Endodermal cell (in vitro differentiated cells): ENCODE measurements around the gene PGM5. TPM values are rescaled to one million over a fixed set of nuclear protein-coding genes. Genes with fewer than 3 reads are reported as not detected.

Experiments used
- DNase-seq: peaks from one replicate; pipeline ENCODE4 v3.0.0-alpha.2; 2017
- H3K27ac ChIP-seq: 2 replicates; pipeline ENCODE4 v1.5.1; 2013; ENCODE audit warnings: mild to moderate bottlenecking, low read depth, low read length, moderate library complexity
- H3K27me3 ChIP-seq: 2 replicates; pipeline ENCODE4 v1.6.1; 2013; ENCODE audit warnings: mild to moderate bottlenecking, low read length, moderate library complexity; ENCODE audit not compliant: insufficient read depth, control insufficient read depth, poor library complexity, severe bottlenecking
- H3K36me3 ChIP-seq: 2 replicates; pipeline ENCODE4 v1.7.0; 2013; ENCODE audit warnings: mild to moderate bottlenecking, low read length, moderate library complexity; ENCODE audit not compliant: control insufficient read depth, insufficient read depth
- H3K4me1 ChIP-seq: one replicate; pipeline ENCODE4 v1.7.0; 2013; ENCODE audit warnings: low read length; ENCODE audit not compliant: control insufficient read depth, insufficient read depth
- H3K4me3 ChIP-seq: 2 replicates; pipeline ENCODE4 v1.5.1; 2013; ENCODE audit warnings: mild to moderate bottlenecking, low read length, moderate library complexity
- H3K9ac ChIP-seq: 2 replicates; pipeline ENCODE4 v1.6.1; 2013; ENCODE audit warnings: mild to moderate bottlenecking, low read length, moderate library complexity; ENCODE audit not compliant: poor library complexity, severe bottlenecking; ENCODE audit errors: extremely low read depth
- H3K9me3 ChIP-seq: 2 replicates; pipeline ENCODE4 v1.6.1; 2013; ENCODE audit warnings: mild to moderate bottlenecking, low read length, moderate library complexity; ENCODE audit not compliant: control insufficient read depth
- H3K27ac Mint-ChIP-seq: 2 replicates; pipeline ENCODE4 v1.8.0; 2020; ENCODE audit warnings: mixed read lengths
- H3K27me3 Mint-ChIP-seq: 2 replicates; pipeline ENCODE4 v1.8.0; 2021; ENCODE audit warnings: mild to moderate bottlenecking, mixed read lengths; ENCODE audit not compliant: insufficient read depth
- H3K36me3 Mint-ChIP-seq: 2 replicates; pipeline ENCODE4 v1.8.0; 2020; ENCODE audit warnings: low read depth, mixed read lengths
- H3K4me1 Mint-ChIP-seq: 2 replicates; pipeline ENCODE4 v1.8.0; 2020; ENCODE audit warnings: mixed read lengths
- H3K4me3 Mint-ChIP-seq: 2 replicates; pipeline ENCODE4 v1.8.0; 2020; ENCODE audit warnings: mild to moderate bottlenecking, moderate library complexity, mixed read lengths
- H3K9me3 Mint-ChIP-seq: 2 replicates; pipeline ENCODE4 v1.8.0; 2020; ENCODE audit warnings: mild to moderate bottlenecking, mixed read lengths
- WGBS, 2 experiments: methylation state at CpG; one replicate each; pipeline versions ENCODE4 v1.1.5 to v1.1.7; 2013; ENCODE audit warnings: missing lambda C conversion rate in 2 of 2, mixed read lengths in 1 of 2; ENCODE audit not compliant: insufficient coverage in 1 of 2, insufficient read length in 1 of 2; 5-methylcytosine and 5-hydroxymethylcytosine counted together
- total RNA-seq, 2 donors: library from RNA; stranded (reverse); fragmentation: NEBNext Ultra II Directional in 1 of 2; extraction: Animal tissue kit (Norgen Biotek cat#: 25700) in 1 of 2; gene quantifications; 2 replicates in 1 of 2; 3 replicates in 1 of 2; pipeline ENCODE4 v1.2.1, GENCODE V29; 2021
- TF ChIP-seq, protein P1 (sequence below): fragments of 200-600 bp; sonication (generic); conservative IDR thresholded peaks from 2 replicates; pipeline ENCODE4 v1.5.0; 2021; ENCODE audit warnings: antibody characterized with exemption, mild to moderate bottlenecking

Gene PGM5
- total RNA-seq, 2 donors from 2014 or later, result 0.33 to 0.64 TPM

DNA sequence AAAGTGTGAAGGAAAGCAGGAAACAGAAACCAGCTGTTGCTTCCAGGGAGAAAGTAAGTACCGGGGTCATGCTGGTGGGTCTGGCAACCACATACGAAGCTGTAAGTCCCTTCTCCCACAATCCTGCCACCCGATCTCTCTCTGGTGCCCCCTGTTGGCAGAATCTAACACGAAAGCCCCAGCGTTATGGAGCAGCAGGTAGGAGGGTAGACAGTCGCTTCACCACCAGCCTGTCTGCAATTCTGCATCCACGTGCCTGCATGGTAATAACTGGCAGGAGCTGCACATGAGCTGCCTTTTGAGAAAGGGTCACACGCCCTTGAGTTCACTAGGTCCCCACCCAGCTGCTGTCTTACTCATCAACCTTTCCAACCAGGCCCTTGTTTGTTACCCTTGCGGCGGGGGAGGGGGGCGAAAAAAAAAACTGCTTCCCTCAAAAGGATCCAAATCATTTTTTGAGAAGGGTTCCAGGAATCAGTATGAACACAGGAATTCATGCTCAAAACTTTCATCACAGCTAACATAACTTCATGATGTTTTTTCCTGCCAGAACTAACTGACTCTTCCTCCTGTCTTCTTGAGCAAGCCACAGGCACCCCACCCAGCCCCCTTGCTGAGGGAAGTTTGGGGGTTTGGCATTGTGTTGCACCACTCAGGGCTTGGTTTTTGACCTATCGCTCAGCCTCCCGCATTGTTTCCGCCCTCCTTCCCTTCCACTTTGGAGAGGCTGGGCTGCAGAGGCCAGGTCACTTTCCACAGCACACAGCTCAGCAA, 203.8 kb downstream of the PGM5 start:
- 63 to 69% methylated on average over 11 to 14 of the region's 14 CpGs for WGBS, 2 experiments
- TF ChIP-seq, protein P1, sequence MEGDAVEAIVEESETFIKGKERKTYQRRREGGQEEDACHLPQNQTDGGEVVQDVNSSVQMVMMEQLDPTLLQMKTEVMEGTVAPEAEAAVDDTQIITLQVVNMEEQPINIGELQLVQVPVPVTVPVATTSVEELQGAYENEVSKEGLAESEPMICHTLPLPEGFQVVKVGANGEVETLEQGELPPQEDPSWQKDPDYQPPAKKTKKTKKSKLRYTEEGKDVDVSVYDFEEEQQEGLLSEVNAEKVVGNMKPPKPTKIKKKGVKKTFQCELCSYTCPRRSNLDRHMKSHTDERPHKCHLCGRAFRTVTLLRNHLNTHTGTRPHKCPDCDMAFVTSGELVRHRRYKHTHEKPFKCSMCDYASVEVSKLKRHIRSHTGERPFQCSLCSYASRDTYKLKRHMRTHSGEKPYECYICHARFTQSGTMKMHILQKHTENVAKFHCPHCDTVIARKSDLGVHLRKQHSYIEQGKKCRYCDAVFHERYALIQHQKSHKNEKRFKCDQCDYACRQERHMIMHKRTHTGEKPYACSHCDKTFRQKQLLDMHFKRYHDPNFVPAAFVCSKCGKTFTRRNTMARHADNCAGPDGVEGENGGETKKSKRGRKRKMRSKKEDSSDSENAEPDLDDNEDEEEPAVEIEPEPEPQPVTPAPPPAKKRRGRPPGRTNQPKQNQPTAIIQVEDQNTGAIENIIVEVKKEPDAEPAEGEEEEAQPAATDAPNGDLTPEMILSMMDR, result peak; percentile 86
- peaks cover 15% of the 10 kb centered on the region for H3K4me1 Mint-ChIP-seq
- H3K27ac Mint-ChIP-seq, result no peak overlapping the region
- H3K4me3 Mint-ChIP-seq, result no peak overlapping the region
- peak; percentile 96 for DNase-seq
- Histone ChIP-seq H3K9me3 (no peaks in the 10 kb centered on the region), H3K27ac (no peak overlapping the region), H3K36me3 (no peaks in the 10 kb centered on the region), H3K4me3 (no peak overlapping the region), H3K9ac (no peak overlapping the region), H3K27me3 (peaks cover 36% of the 10 kb centered on the region), H3K4me1 (no peaks in the 10 kb centered on the region)
- peaks cover 94% of the 10 kb centered on the region for H3K27me3 Mint-ChIP-seq
- H3K9me3 Mint-ChIP-seq, result no peaks in the 10 kb centered on the region
- no peaks in the 10 kb centered on the region for H3K36me3 Mint-ChIP-seq

DNA sequence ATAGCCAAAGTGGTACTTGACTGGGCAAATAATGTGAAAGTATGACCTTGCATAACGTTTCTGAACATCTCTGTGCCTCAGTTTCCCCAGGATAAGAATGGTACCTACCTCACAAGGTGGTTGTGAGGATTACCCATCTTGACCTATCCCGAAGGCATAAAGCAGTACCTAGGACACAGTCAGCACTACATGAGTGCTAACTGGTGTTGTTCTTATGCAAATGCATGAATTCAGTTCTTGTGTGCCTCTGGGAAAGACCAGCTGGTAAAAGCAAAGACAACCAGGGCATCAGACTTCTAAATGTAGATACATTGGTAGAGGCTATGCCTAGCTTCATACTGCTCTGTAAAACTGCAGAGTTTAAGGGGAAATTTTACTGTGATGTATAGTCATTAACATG, 206.1 kb downstream of the PGM5 start:
- H3K4me1 ChIP-seq, result no peaks in the 10 kb centered on the region
- DNase-seq, result peak; percentile 58
- H3K4me1 Mint-ChIP-seq, result peaks cover 15% of the 10 kb centered on the region
- no peak overlapping the region for H3K27ac ChIP-seq
- H3K27ac Mint-ChIP-seq, result no peak overlapping the region
- peaks cover 43% of the 10 kb centered on the region for H3K27me3 ChIP-seq
- TF ChIP-seq, protein P1, result no peak
- no peak overlapping the region for H3K4me3 Mint-ChIP-seq
- no peaks in the 10 kb centered on the region for H3K36me3 ChIP-seq
- no peak overlapping the region for H3K9ac ChIP-seq
- peaks cover 97% of the 10 kb centered on the region for H3K27me3 Mint-ChIP-seq
- WGBS, 2 experiments, result 38 to 53% methylated on average over 2 of the region's 2 CpGs
- no peaks in the 10 kb centered on the region for H3K36me3 Mint-ChIP-seq
- H3K9me3 Mint-ChIP-seq, result no peaks in the 10 kb centered on the region
- H3K4me3 ChIP-seq, result no peak overlapping the region
- H3K9me3 ChIP-seq, result no peaks in the 10 kb centered on the region

DNA sequence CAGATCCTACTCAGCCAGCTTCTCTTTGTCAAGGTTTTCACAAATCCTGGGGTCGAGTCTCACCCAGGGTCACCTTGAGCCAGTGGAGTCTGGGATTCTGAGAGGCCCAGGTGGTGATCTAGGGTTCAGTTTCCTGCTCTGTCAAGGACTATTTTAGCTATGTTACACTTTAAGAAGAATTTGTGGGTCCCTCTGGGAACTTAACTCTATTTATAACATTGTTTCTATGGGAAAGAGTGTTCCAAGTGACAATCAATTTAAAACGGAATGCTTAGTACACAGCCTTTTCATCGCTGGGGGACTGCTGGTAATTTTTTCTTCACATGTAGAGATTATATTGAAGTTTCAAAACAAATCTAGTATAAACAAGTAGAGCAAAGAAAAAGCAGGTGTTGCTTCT, 211.2 kb downstream of the PGM5 start:
- Histone ChIP-seq H3K9me3 (peaks cover 7% of the 10 kb centered on the region), H3K9ac (no peak overlapping the region), H3K27me3 (peaks cover 44% of the 10 kb centered on the region), H3K27ac (no peak overlapping the region), H3K36me3 (no peaks in the 10 kb centered on the region), H3K4me3 (no peak overlapping the region), H3K4me1 (no peaks in the 10 kb centered on the region)
- TF ChIP-seq, protein P1, result no peak
- no peak overlapping the region for H3K4me3 Mint-ChIP-seq
- WGBS, 2 experiments, result 91% methylated on average over 3 of the region's 3 CpGs; no CpG with 5 or more reads in 1 of the 2 experiments
- no peaks in the 10 kb centered on the region for H3K36me3 Mint-ChIP-seq
- peaks cover 88% of the 10 kb centered on the region for H3K27me3 Mint-ChIP-seq
- DNase-seq, result no peak
- H3K4me1 Mint-ChIP-seq, result peaks cover 11% of the 10 kb centered on the region
- H3K9me3 Mint-ChIP-seq, result peaks cover 3% of the 10 kb centered on the region
- no peak overlapping the region for H3K27ac Mint-ChIP-seq
